ENCODE data around the gene EYA3. TPM values are rescaled to one million over a fixed set of nuclear protein-coding genes. Genes with fewer than 3 reads are reported as not detected.

The EYA3 gene
- total RNA-seq, 2 donors from 2014 or later: 12.3 to 15.0 TPM

- intact Hi-C loops (cut with DNase I): no loop called here
- DNase-seq (ENCODE audit: low spot score): no peak
Measured at GRCh38 chr1:27981145-27981544, 107.3 kb downstream of the EYA3 start.

- DNase-seq (ENCODE audit: low spot score): no peak
- intact Hi-C loops (cut with DNase I): no loop called here
Measured at GRCh38 chr1:27980216-27980845, 108.1 kb downstream of the EYA3 start.

DNA sequence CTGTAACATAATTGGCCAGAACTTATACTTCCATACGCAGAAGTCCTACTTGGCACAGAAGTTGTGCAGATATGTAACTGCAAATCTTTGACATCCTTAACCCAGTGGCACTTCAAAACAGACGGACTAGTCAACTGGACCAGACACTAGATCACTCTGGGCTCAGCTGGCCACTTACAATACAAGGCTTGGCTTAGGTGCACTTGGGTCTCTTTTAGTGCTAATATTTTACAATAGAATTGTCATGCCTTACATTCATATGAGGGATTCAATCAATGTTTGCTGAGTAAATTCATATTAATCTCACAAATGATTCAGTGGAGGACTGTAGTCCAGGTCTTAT lies 108.6 kb downstream of the EYA3 start:
- DNase-seq (ENCODE audit: low spot score): no peak
- intact Hi-C loops (cut with DNase I): no loop called here

DNA sequence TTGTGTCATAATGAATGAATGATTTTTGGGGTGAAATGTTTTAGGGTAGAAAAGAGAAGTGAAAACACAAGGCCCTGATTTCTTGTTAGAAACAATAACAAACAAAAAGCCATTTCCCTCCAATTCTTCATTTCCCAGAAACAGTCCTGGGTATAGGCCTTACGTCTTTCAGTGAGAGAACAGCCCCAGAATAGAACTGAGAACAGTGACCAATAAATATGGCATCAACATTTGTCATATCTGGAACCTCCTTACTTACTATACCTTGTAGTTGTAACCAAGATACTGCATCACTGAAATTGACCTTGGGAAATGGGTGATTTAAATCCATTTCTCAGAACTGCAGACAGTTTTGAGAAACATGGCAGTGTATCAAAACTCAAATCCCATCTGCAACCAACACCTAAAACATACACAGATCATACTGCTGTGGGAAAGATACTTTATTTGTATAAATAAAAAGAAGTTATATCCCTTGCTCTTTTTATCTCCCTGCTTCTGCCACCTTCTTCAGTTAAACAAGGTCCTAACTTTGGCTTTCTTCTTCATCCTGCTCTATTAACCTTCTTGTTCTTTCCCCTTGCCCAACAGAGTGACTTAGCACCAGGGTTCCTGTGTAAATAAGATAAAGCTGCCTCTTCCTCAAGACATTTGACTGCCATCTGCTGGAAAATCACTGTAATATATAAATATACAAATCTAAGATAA lies 109.1 kb downstream of the EYA3 start:
- intact Hi-C loops (cut with DNase I): no loop called here
- no peak for DNase-seq (ENCODE audit: low spot score)

- intact Hi-C loops (cut with DNase I): no loop called here
- no peak for DNase-seq (ENCODE audit: low spot score)
Measured at GRCh38 chr1:27974417-27974781, 114.0 kb downstream of the EYA3 start.

- intact Hi-C loops (cut with DNase I): no loop called here
- DNase-seq (ENCODE audit: low spot score): no peak
Measured at GRCh38 chr1:27973771-27974416, 114.5 kb downstream of the EYA3 start.

GRCh38 chr1:27972141-27972540 lies 116.3 kb downstream of the EYA3 start:
- intact Hi-C loops (cut with DNase I): no loop called here
- DNase-seq (ENCODE audit: low spot score): no peak

GRCh38 chr1:27971674-27972073 lies 116.7 kb downstream of the EYA3 start:
- no peak for DNase-seq (ENCODE audit: low spot score)
- intact Hi-C loops (cut with DNase I): no loop called here

DNA sequence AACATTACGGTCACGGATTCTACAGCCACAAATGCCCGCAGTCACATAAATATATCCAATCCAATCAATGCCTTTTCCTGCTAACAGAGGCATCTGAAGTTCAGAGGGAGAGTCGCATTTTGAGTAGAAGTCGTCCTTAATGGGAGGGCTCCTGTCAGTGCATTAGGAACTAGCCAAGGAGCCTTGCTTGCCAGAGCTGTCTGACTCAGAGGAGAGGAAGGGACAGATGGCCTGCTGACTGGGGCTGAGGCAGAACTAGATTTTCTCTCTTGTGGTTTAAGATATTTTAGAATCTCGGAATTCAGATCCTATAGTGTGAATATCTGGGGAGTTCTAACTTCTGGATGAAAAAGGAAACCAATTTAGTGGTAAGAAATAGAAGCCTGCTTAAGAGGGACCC lies 118.0 kb downstream of the EYA3 start:
- no peak for DNase-seq (ENCODE audit: low spot score)
- intact Hi-C loops (cut with DNase I): no loop called here

GRCh38 chr1:27968692-27969091 lies 119.7 kb downstream of the EYA3 start:
- intact Hi-C loops (cut with DNase I): no loop called here
- DNase-seq (ENCODE audit: low spot score): no peak

GRCh38 chr1:27967884-27968466 lies 120.4 kb downstream of the EYA3 start:
- DNase-seq (ENCODE audit: low spot score): peak; percentile 38
- intact Hi-C loops (cut with DNase I): no loop called here

DNA sequence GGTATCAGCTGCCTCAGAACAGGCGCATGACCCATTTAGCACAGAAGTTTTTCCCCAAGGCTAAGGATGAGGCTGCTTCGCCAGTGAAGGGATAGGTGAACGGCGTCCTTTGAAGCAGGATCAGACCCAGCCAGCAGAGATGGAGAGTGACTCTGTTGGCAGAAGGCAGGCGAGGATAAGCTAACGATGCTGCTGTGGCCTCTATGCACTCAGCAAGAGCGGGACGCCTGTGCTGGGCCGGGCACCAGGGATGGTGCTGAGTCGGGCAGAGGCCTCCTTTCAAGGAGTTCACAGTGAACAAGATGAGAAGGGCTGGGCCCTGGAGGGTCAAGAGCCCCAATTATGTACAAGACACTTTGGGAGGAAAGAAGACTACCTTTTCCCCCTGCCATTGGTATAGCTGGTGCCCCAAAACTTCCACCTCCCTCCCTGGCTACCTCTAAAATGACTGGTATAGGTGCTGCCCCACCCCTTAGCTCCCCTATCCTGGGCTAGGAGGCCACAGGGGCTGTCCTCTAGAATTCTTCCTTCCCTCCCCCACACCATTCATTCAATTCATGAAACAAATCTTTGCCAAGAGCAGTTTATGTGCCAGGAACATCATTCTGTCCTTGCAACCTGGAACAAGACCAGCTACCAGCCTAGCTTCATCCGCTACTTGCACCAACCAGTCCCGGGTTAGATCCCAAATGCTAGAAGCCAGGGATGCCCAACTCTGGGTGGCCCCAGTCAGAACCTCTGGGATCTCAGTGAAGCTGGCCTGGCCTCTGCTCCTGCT lies 121.1 kb downstream of the EYA3 start:
- intact Hi-C loops (cut with DNase I): no loop called here
- DNase-seq (ENCODE audit: low spot score): peak; percentile 37

DNA sequence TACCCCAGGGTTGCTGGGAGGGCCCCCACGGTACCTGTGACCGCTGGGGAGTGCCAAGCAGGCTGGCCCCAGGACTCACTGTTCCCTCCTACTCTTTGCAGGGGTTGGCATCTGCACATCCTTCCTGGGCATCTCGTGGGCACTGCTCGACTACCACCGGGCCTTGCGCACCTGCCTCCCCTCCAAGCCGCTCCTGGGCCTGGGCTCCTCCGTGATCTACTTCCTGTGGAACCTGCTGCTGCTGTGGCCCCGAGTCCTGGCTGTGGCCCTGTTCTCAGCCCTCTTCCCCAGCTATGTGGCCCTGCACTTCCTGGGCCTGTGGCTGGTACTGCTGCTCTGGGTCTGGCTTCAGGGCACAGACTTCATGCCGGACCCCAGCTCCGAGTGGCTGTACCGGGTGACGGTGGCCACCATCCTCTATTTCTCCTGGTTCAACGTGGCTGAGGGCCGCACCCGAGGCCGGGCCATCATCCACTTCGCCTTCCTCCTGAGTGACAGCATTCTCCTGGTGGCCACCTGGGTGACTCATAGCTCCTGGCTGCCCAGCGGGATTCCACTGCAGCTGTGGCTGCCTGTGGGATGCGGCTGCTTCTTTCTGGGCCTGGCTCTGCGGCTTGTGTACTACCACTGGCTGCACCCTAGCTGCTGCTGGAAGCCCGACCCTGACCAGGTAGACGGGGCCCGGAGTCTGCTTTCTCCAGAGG lies 121.9 kb downstream of the EYA3 start:
- peak; percentile 74 for DNase-seq (ENCODE audit: low spot score)
- intact Hi-C loops (cut with DNase I): no loop called here

GRCh38 chr1:27963393-27963792 lies 125.0 kb downstream of the EYA3 start:
- intact Hi-C loops (cut with DNase I): no loop called here
- DNase-seq (ENCODE audit: low spot score): peak; percentile 54

DNA sequence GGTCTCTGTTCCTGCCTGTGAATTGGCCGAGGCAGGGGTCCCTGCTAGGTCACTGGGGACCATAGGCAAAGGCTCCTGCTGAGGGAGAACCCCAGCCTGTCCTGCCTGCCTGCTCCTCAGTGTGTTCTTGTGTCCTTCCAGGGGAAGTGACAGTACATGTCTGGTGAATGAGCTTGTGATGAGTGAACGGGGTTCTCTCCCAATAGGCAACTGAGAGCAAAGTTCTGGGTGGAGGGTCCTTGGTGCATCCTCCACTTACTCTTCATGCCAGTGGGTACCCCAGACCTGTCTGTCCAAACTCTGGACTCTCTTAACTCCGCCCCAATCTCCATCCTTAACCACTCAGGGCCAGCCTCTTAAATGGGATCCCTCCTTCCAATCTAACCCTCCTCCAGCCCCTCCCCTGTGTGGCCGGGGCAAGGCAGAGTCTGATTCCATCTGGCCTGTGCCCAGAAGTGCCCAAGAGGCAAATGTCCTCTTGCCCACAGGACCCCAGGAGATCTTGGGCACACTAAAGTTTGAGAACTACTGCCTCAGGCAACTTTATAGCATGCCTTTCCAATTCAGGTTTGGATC lies 126.7 kb downstream of the EYA3 start:
- intact Hi-C loops (cut with DNase I): no loop called here
- peak; percentile 56 for DNase-seq (ENCODE audit: low spot score)

DNA sequence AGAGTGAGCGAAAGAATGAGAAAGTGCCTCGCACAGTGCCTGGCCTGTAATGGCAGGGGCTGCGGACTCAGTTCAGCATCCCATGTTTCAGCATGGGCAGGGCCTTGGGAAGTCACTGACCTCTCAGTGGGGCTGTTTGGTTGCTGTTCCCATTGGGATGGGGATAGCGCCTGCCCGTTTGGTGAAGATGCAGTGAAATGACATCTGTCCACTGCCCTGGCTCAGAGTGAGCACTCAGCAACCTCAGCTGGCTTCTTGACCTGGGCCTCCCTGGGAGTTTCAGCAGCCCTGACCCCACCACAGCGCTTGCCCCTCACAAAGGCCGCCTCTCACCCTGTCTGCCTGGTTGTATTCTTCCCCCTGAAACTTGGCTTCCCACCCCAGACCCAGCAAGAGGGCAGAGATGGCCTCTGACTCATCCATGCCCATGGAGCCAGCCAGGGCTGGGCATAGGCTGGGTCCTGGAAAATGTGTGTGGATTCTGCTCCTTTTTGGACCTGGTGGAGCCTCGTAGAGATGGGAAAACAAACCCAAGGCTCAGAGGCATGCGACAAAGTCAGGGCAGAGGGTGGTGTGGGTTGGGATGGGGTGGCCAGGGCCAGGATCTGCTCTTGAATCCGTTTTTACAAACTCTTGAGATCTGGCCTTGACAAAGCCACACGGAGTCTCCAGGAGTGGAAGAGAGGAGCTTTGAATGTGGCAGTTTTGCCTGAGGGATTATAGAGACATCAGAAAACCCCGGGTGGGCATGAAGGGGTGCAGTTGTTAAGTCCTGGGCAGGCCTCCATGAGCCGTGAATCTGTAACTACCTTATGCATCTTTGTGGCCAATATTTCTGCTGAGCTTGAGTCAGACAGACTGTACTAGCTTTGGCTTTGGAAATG lies 127.4 kb downstream of the EYA3 start:
- intact Hi-C loops (cut with DNase I): no loop called here
- peak; percentile 67 for DNase-seq (ENCODE audit: low spot score)

DNA sequence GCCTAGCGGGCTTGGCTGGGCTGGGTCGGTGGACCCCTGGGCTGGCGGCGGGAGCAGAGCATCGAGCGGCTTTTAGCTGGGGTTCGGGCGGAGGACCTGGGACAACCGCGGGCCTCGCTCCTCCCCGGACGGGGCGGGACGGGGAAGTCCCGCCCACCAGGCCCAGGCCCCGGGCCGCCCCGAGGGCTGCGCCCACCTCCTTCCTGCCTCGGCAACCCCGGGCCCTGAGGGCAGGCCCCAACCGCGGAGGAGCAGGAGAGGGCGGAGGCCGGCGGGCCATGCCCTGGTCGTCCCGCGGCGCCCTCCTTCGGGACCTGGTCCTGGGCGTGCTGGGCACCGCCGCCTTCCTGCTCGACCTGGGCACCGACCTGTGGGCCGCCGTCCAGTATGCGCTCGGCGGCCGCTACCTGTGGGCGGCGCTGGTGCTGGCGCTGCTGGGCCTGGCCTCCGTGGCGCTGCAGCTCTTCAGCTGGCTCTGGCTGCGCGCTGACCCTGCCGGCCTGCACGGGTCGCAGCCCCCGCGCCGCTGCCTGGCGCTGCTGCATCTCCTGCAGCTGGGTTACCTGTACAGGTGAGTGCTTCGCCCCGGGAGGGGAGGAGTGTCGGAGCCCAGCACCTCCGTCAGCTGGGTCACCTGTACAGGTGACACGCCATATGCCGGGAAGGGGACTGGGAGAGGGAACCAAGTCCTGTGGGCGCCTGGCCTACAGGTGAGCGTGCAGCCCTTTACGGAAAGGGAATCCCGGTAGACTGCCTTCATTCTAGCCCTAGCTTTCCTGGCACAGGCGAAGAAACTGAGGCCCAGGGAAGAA lies 128.4 kb downstream of the EYA3 start, which contains the start of gene XKR8:
XKR8 (plus strand) TSS at position 182 of the 812 bp plus-strand sequence; CDS start at position 279, 97 bp downstream.
- intact Hi-C loops (cut with DNase I): no loop called here
- peak; percentile 93 for DNase-seq (ENCODE audit: low spot score)

Data from posterior vena cava (tissue), 2 donors.